DND-41 (cell line): Measurements from ENCODE around the gene ASF1A.

Experiments used
- ATAC-seq: fragments of 200-7000 bp; cut with Tn5 transposase; 3 replicates; pipeline ENCODE4 v1.9.1; 2021; ENCODE audit warnings: low read depth; ENCODE audit not compliant: insufficient read depth
- DNase-seq: peaks from one replicate; pipeline ENCODE4 v3.0.0-alpha.2; 2020
- H2AFZ ChIP-seq: 2 replicates; pipeline ENCODE4 v1.6.0; 2012; ENCODE audit warnings: low read depth, low read length
- H3K27ac ChIP-seq: 2 replicates; pipeline ENCODE4 v1.5.1; 2012; ENCODE audit warnings: low read length, inconsistent platforms
- H3K27me3 ChIP-seq: fragments of 200-600 bp; sonication (generic); 2 replicates; pipeline ENCODE4 v1.6.0; 2012; ENCODE audit warnings: low read length, mild to moderate bottlenecking, inconsistent platforms; ENCODE audit not compliant: insufficient read depth, poor library complexity
- H3K36me3 ChIP-seq: 2 replicates; pipeline ENCODE4 v1.5.1; 2012; ENCODE audit warnings: low read length, inconsistent platforms; ENCODE audit not compliant: insufficient read depth
- H3K4me1 ChIP-seq: 2 replicates; pipeline ENCODE4 v1.5.1; 2012; ENCODE audit warnings: mild to moderate bottlenecking, low read length; ENCODE audit not compliant: insufficient read depth
- H3K4me2 ChIP-seq: 2 replicates; pipeline ENCODE4 v1.6.0; 2012; ENCODE audit warnings: mild to moderate bottlenecking, moderate library complexity, low read length, inconsistent platforms; ENCODE audit not compliant: insufficient read depth
- H3K4me3 ChIP-seq, 2 experiments: fragments of 200-600 bp in 1 of 2; shearing (Covaris generic) in 1 of 2; 2 replicates each; pipeline ENCODE4 v1.5.1; 2012 to 2016; ENCODE audit warnings: inconsistent platforms in 2 of 2, low read length in 2 of 2, mild to moderate bottlenecking in 2 of 2, low read depth in 1 of 2, moderate library complexity in 1 of 2
- H3K79me2 ChIP-seq: 2 replicates; pipeline ENCODE4 v1.6.0; 2012; ENCODE audit warnings: low read length, inconsistent platforms; ENCODE audit not compliant: insufficient read depth
- H3K9ac ChIP-seq: 2 replicates; pipeline ENCODE4 v1.6.0; 2012; ENCODE audit warnings: low read depth, mild to moderate bottlenecking, inconsistent platforms, low read length, moderate library complexity
- H3K9me3 ChIP-seq: 2 replicates; pipeline ENCODE4 v1.5.1; 2012; ENCODE audit warnings: low read length, moderate library complexity, mild to moderate bottlenecking, inconsistent platforms; ENCODE audit not compliant: insufficient read depth, severe bottlenecking
- H4K20me1 ChIP-seq: 2 replicates; pipeline ENCODE4 v1.6.0; 2012; ENCODE audit warnings: low read length; ENCODE audit not compliant: insufficient read depth
- CTCF ChIP-seq: IDR thresholded peaks from 2 replicates; pipeline ENCODE4 v1.5.1; 2012; ENCODE audit warnings: borderline replicate concordance, low read length, moderate library complexity, mild to moderate bottlenecking; ENCODE audit not compliant: poor library complexity, severe bottlenecking; ENCODE audit errors: extremely low read depth
- EZH2 ChIP-seq: IDR thresholded peaks from 3 replicates; pipeline ENCODE4 v1.6.1; 2012; ENCODE audit warnings: borderline replicate concordance, low read depth, mild to moderate bottlenecking, moderate library complexity, low read length, inconsistent platforms; ENCODE audit not compliant: severe bottlenecking

Gene ASF1A

GRCh38 chr6:118890997-118891790, 2.8 kb upstream of the ASF1A start:
- Histone ChIP-seq H2AFZ (no peak overlapping the region), H3K27me3 (no peaks in the 10 kb centered on the region), H3K79me2 (peaks cover 52% of the 10 kb centered on the region), H3K4me1 (peaks cover 36% of the 10 kb centered on the region), H4K20me1 (no peaks in the 10 kb centered on the region), H3K9me3 (no peaks in the 10 kb centered on the region), H3K27ac (no peak overlapping the region), H3K9ac (no peak overlapping the region), H3K4me2 (0 out of 2 replicates have a peak overlapping the region, but pooled peaks have one; percentile 72), H3K4me3 (no peak overlapping the region), H3K36me3 (peaks cover 4% of the 10 kb centered on the region; the same call in 1 of the 2 replicates)
- no peak for DNase-seq
- TF ChIP-seq CTCF (no peak), EZH2 (no peak)
- ATAC-seq: no peak

GRCh38 chr6:118892355-118892991, 1.5 kb upstream of the ASF1A start:
- H3K4me1 ChIP-seq: peaks cover 41% of the 10 kb centered on the region
- H3K4me2 ChIP-seq: peak overlapping the region; percentile 72
- DNase-seq (no peak), ATAC-seq (no peak)
- H2AFZ ChIP-seq: peak overlapping the region; percentile 77
- H3K27ac ChIP-seq: peak overlapping the region; percentile 98
- H3K9me3 ChIP-seq: no peaks in the 10 kb centered on the region
- TF ChIP-seq EZH2: no peak
- no peak for TF ChIP-seq CTCF
- peaks cover 63% of the 10 kb centered on the region for H3K79me2 ChIP-seq
- H4K20me1 ChIP-seq: peaks cover 3% of the 10 kb centered on the region; the same call in 1 of the 2 replicates
- H3K9ac ChIP-seq: peak overlapping the region; percentile 98
- H3K36me3 ChIP-seq: peaks cover 4% of the 10 kb centered on the region; the same call in 1 of the 2 replicates
- H3K4me3 ChIP-seq: peak overlapping the region; percentile 59 to 98; a peak in 3 of 4 replicates
- no peaks in the 10 kb centered on the region for H3K27me3 ChIP-seq

- Histone ChIP-seq H3K4me2 (peak overlapping the region; percentile 72), H3K4me1 (peaks cover 48% of the 10 kb centered on the region), H4K20me1 (peaks cover 7% of the 10 kb centered on the region; the same call in 1 of the 2 replicates), H3K27me3 (no peaks in the 10 kb centered on the region), H3K9me3 (no peaks in the 10 kb centered on the region), H3K79me2 (peaks cover 70% of the 10 kb centered on the region), H3K36me3 (peaks cover 11% of the 10 kb centered on the region), H3K4me3 (peak overlapping the region; percentile 59 to 98), H3K9ac (peak overlapping the region; percentile 98), H2AFZ (peak overlapping the region; percentile 77), H3K27ac (peak overlapping the region; percentile 98)
- DNase-seq: peak; percentile 66
- ATAC-seq: peak; percentile 15
- TF ChIP-seq CTCF: no peak
- no peak for TF ChIP-seq EZH2
Measured at GRCh38 chr6:118893064-118893806, 717 bp upstream of the ASF1A start.
